ENCODE results near the gene DUSP5.

DUSP5 gene

DNA sequence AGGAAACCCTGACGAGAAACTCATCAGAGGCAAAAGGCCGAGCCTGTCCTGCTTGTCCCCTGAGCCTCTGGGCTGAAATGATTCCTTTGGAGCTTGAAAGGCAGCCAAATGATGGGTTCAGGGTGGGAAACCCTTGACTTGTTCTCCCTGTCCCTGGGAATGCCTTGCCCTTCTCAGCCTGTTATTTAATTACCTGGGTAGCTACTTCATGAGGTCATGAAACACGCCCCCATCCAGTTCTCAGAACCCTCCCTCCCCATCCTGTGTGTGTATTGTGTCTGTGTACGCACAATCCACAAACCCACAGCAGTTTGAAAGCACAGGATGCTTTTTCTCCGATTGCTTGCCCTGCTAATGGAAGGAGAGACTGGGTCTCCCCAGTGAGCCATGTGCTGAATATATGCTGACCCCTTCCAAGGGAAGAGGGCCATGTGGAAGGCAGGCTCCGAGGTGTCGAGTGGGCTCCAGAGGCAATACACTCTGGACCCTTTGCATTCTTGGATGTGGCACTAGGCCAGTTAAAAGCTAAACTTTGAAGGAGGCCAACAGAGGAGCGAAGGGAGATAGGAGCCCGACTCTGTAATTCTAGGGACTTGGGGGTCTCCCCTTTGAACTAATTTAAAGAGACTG, 10.6 kb downstream of the DUSP5 start:
- H3K27me3 ChIP-seq (replicated peaks; ENCODE audit: control insufficient read depth, insufficient read depth, low read length, poor library complexity, severe bottlenecking), result no peaks in the 10 kb centered on the region
- H3K9me3 ChIP-seq (ENCODE audit: control insufficient read depth, low read length), result no peaks in the 10 kb centered on the region
- no peak overlapping the region for H3K27ac ChIP-seq (ENCODE audit: insufficient read depth, low read length, poor library complexity, severe bottlenecking)
- no peak for DNase-seq
- peaks cover 17% of the 10 kb centered on the region for H3K4me1 ChIP-seq (ENCODE audit: control insufficient read depth, insufficient read depth, low read length, poor library complexity, severe bottlenecking)
- no peak overlapping the region for H3K4me3 ChIP-seq (ENCODE audit: insufficient read depth, low read depth, low read length, poor library complexity, severe bottlenecking)
- H3K36me3 ChIP-seq (ENCODE audit: control insufficient read depth, insufficient read depth, low read length), result peaks cover 53% of the 10 kb centered on the region

DNA sequence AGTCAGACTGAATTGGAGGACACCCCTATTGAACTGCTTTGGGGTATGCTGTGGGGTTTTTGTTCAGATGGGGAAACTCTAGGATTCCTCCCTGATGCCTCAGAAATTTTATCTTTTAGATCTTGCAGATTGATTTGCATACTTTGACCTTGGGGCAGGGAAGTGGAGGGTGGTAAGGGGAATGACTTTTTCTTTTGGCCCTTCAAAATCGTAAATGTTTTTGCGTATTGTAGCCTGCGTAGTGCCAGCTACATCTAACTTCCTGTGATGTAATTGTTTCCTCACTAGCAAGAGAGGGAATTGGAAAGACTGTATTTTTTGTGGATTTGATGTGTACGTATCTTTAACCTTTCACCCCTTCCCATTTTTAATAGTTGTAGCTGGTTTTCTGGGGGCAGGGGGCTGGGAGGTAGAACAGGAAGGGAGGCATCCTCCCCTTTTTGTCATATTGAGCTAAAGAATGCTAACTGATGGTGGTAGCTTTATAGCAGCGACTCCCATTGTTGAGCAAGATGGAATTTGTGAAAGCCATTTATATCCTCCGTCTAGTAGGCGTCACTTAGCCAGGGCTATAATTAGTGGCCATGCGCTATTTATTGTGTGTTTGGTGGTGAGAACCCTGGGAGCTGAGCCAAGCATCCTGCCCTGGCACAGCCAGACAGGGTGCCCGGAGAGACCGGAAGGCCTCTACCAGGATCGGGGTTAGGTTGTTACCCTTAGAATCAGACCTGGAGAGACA, 11.3 kb downstream of the DUSP5 start:
- no peak overlapping the region for H3K4me3 ChIP-seq (ENCODE audit: insufficient read depth, low read depth, low read length, poor library complexity, severe bottlenecking)
- H3K27ac ChIP-seq (ENCODE audit: insufficient read depth, low read length, poor library complexity, severe bottlenecking), result no peak overlapping the region
- no peaks in the 10 kb centered on the region for H3K9me3 ChIP-seq (ENCODE audit: control insufficient read depth, low read length)
- H3K27me3 ChIP-seq (replicated peaks; ENCODE audit: control insufficient read depth, insufficient read depth, low read length, poor library complexity, severe bottlenecking), result no peaks in the 10 kb centered on the region
- H3K36me3 ChIP-seq (ENCODE audit: control insufficient read depth, insufficient read depth, low read length), result peaks cover 53% of the 10 kb centered on the region
- DNase-seq, result no peak
- peaks cover 11% of the 10 kb centered on the region for H3K4me1 ChIP-seq (ENCODE audit: control insufficient read depth, insufficient read depth, low read length, poor library complexity, severe bottlenecking)

DNA sequence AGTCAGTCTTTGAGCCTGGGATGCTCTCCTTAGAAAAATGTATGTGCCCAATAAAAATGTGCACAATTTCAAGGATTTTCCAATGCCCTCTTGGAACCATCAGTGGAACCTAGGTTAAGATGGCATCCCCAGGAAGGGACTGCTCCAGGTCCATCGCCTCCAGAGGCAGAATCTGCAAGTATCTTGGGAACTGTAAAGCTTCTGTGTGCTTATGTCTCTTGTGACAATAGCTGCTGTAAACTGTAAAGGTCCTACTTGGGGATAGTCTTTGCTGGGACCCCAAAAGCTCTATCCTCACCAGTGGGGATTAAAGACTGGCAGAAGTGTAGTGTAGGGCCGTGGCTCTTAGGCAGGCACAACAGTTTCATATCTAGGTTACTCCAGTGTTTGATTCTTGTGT, 11.9 kb downstream of the DUSP5 start:
- H3K4me1 ChIP-seq (ENCODE audit: control insufficient read depth, insufficient read depth, low read length, poor library complexity, severe bottlenecking), result peaks cover 6% of the 10 kb centered on the region
- no peaks in the 10 kb centered on the region for H3K27me3 ChIP-seq (replicated peaks; ENCODE audit: control insufficient read depth, insufficient read depth, low read length, poor library complexity, severe bottlenecking)
- peaks cover 53% of the 10 kb centered on the region for H3K36me3 ChIP-seq (ENCODE audit: control insufficient read depth, insufficient read depth, low read length)
- H3K9me3 ChIP-seq (ENCODE audit: control insufficient read depth, low read length), result no peaks in the 10 kb centered on the region
- no peak for DNase-seq
- no peak overlapping the region for H3K4me3 ChIP-seq (ENCODE audit: insufficient read depth, low read depth, low read length, poor library complexity, severe bottlenecking)
- H3K27ac ChIP-seq (ENCODE audit: insufficient read depth, low read length, poor library complexity, severe bottlenecking), result no peak overlapping the region

DNA sequence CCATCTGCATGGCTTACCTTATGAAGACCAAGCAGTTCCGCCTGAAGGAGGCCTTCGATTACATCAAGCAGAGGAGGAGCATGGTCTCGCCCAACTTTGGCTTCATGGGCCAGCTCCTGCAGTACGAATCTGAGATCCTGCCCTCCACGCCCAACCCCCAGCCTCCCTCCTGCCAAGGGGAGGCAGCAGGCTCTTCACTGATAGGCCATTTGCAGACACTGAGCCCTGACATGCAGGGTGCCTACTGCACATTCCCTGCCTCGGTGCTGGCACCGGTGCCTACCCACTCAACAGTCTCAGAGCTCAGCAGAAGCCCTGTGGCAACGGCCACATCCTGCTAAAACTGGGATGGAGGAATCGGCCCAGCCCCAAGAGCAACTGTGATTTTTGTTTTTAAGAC, 12.4 kb downstream of the DUSP5 start:
- H3K4me1 ChIP-seq (ENCODE audit: control insufficient read depth, insufficient read depth, low read length, poor library complexity, severe bottlenecking), result peaks cover 1% of the 10 kb centered on the region
- peaks cover 53% of the 10 kb centered on the region for H3K36me3 ChIP-seq (ENCODE audit: control insufficient read depth, insufficient read depth, low read length)
- H3K9me3 ChIP-seq (ENCODE audit: control insufficient read depth, low read length), result no peaks in the 10 kb centered on the region
- H3K4me3 ChIP-seq (ENCODE audit: insufficient read depth, low read depth, low read length, poor library complexity, severe bottlenecking), result no peak overlapping the region
- no peak overlapping the region for H3K27ac ChIP-seq (ENCODE audit: insufficient read depth, low read length, poor library complexity, severe bottlenecking)
- DNase-seq, result no peak
- H3K27me3 ChIP-seq (replicated peaks; ENCODE audit: control insufficient read depth, insufficient read depth, low read length, poor library complexity, severe bottlenecking), result no peaks in the 10 kb centered on the region

DNA sequence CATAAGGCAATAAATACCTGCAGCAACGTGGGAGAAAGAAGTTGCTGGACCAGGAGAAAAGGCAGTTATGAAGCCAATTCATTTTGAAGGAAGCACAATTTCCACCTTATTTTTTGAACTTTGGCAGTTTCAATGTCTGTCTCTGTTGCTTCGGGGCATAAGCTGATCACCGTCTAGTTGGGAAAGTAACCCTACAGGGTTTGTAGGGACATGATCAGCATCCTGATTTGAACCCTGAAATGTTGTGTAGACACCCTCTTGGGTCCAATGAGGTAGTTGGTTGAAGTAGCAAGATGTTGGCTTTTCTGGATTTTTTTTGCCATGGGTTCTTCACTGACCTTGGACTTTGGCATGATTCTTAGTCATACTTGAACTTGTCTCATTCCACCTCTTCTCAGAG, 13.0 kb downstream of the DUSP5 start:
- no peak overlapping the region for H3K4me3 ChIP-seq (ENCODE audit: insufficient read depth, low read depth, low read length, poor library complexity, severe bottlenecking)
- H3K27ac ChIP-seq (ENCODE audit: insufficient read depth, low read length, poor library complexity, severe bottlenecking), result no peak overlapping the region
- H3K9me3 ChIP-seq (ENCODE audit: control insufficient read depth, low read length), result no peaks in the 10 kb centered on the region
- H3K4me1 ChIP-seq (ENCODE audit: control insufficient read depth, insufficient read depth, low read length, poor library complexity, severe bottlenecking), result no peaks in the 10 kb centered on the region
- no peaks in the 10 kb centered on the region for H3K27me3 ChIP-seq (replicated peaks; ENCODE audit: control insufficient read depth, insufficient read depth, low read length, poor library complexity, severe bottlenecking)
- peaks cover 53% of the 10 kb centered on the region for H3K36me3 ChIP-seq (ENCODE audit: control insufficient read depth, insufficient read depth, low read length)
- no peak for DNase-seq

DNA sequence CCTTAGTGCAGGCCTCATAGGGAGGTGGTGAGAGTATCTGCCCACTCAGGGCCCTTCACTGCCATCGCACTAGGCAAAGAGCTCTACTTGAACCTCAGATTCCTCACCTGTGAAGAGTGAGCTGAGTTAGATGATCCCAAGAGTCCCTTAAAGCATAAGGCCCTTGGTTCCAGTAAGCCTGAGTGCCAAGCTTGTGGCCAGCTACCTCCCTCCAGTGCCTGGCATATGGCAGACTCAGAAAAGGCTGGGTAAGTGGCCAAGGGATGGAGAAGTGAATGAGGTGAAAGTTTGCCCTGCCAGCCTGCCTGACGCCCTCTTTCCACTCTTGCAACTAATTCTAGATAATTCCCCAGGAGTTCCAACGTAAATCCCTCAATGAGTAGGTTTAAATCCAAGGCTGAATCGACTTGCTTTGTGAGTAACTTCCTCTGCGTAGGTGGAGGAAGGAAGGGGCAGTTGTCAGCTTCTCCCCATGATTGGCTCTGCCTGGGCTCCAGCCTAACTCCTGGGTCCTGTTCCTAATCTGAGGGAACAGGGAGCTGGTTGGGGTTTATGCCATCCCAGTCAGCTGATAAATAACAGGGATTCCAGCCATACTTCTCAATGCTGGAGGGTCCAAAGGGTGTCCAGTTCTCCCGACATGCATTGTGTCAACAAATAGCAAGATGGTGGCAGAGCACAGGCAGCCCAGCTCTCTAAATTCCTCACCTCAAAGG, 14.2 kb downstream of the DUSP5 start:
- no peak for DNase-seq
- Histone ChIP-seq H3K36me3 (ENCODE audit: control insufficient read depth, insufficient read depth, low read length) (peaks cover 57% of the 10 kb centered on the region), H3K27me3 (replicated peaks; ENCODE audit: control insufficient read depth, insufficient read depth, low read length, poor library complexity, severe bottlenecking) (no peaks in the 10 kb centered on the region), H3K4me3 (ENCODE audit: insufficient read depth, low read depth, low read length, poor library complexity, severe bottlenecking) (no peak overlapping the region), H3K4me1 (ENCODE audit: control insufficient read depth, insufficient read depth, low read length, poor library complexity, severe bottlenecking) (no peaks in the 10 kb centered on the region), H3K27ac (ENCODE audit: insufficient read depth, low read length, poor library complexity, severe bottlenecking) (no peak overlapping the region), H3K9me3 (ENCODE audit: control insufficient read depth, low read length) (no peaks in the 10 kb centered on the region)

DNA sequence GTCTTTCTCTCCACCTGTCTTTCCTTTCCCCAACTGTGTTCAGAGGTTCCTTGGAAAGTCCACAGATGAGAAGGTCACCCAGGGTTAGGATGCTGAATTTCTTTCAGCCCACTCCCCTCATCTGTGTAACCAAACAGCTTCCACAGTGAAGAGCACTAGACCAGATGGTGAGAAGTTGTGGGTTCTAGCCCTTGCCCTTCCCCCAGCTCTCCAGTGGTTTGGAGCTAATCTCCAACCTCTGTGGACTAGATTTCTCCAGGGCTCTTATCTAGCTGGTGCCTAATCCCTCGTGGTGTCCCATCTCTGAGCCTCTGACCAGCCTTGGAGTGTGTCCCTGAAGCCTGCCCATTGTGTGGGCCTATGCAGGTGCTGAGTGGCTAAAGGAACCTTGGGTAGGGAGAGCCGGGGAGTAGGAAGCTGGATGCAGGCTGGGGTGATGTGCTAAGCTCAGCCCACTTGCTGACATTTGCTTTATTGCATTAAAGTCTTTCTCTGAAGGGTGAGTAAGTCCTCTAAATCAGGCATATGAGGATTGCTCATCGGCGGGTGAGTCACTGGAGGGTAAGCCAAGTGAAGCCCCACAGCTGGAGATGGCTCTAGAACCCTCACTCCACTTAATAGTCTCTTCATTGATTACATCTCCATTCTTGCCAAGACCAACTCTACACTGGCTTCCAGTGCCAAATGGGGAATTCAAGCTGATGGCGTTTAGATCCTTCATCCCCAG, 14.9 kb downstream of the DUSP5 start:
- DNase-seq, result no peak
- Histone ChIP-seq H3K4me1 (ENCODE audit: control insufficient read depth, insufficient read depth, low read length, poor library complexity, severe bottlenecking) (no peaks in the 10 kb centered on the region), H3K36me3 (ENCODE audit: control insufficient read depth, insufficient read depth, low read length) (peaks cover 51% of the 10 kb centered on the region), H3K9me3 (ENCODE audit: control insufficient read depth, low read length) (no peaks in the 10 kb centered on the region), H3K27me3 (replicated peaks; ENCODE audit: control insufficient read depth, insufficient read depth, low read length, poor library complexity, severe bottlenecking) (no peaks in the 10 kb centered on the region), H3K27ac (ENCODE audit: insufficient read depth, low read length, poor library complexity, severe bottlenecking) (no peak overlapping the region), H3K4me3 (ENCODE audit: insufficient read depth, low read depth, low read length, poor library complexity, severe bottlenecking) (no peak overlapping the region)

DNA sequence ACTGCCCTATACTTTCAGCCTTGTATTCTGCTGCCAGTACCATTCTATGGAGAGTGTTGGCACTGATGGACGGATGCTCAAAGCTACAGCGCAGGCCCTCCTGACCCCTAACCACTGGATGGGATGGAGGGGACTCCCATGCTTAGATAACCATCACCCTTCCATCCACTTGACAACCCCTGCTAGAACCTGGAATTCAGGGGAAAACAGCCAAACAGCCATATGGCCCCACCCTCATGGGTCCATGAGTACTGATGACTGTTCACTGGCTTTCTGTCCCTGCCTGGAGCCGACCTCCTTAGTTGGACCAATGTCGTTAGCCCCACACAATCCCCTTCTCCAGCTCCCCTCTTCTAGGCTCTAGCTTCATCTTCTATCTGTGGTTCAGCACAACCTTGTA, 16.2 kb downstream of the DUSP5 start:
- Histone ChIP-seq H3K9me3 (ENCODE audit: control insufficient read depth, low read length) (no peaks in the 10 kb centered on the region), H3K4me3 (ENCODE audit: insufficient read depth, low read depth, low read length, poor library complexity, severe bottlenecking) (no peak overlapping the region), H3K27me3 (replicated peaks; ENCODE audit: control insufficient read depth, insufficient read depth, low read length, poor library complexity, severe bottlenecking) (no peaks in the 10 kb centered on the region), H3K27ac (ENCODE audit: insufficient read depth, low read length, poor library complexity, severe bottlenecking) (no peak overlapping the region), H3K36me3 (ENCODE audit: control insufficient read depth, insufficient read depth, low read length) (peaks cover 39% of the 10 kb centered on the region), H3K4me1 (ENCODE audit: control insufficient read depth, insufficient read depth, low read length, poor library complexity, severe bottlenecking) (no peaks in the 10 kb centered on the region)
- DNase-seq, result no peak

DNA sequence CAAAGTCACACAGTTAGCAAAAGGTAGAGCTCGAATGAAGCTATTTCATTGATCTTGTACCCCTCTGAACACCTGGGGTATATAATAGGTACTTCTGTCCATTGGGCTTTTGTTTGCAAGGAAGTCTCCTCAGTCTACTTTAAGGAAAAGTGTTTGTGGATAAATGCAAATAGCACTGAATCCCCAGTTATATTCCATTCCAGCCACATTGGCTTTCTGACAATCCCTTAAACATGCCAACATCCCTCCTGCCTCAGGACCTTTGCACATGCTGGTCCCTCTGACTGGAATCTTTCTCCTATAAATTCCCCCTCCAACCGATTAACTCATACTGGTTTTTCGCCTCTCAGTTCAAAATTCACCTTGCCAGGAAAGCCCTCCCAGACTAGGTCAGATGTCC, 17.1 kb downstream of the DUSP5 start:
- Histone ChIP-seq H3K4me3 (ENCODE audit: insufficient read depth, low read depth, low read length, poor library complexity, severe bottlenecking) (no peak overlapping the region), H3K36me3 (ENCODE audit: control insufficient read depth, insufficient read depth, low read length) (peaks cover 30% of the 10 kb centered on the region), H3K27me3 (replicated peaks; ENCODE audit: control insufficient read depth, insufficient read depth, low read length, poor library complexity, severe bottlenecking) (no peaks in the 10 kb centered on the region), H3K4me1 (ENCODE audit: control insufficient read depth, insufficient read depth, low read length, poor library complexity, severe bottlenecking) (no peaks in the 10 kb centered on the region), H3K27ac (ENCODE audit: insufficient read depth, low read length, poor library complexity, severe bottlenecking) (no peak overlapping the region), H3K9me3 (ENCODE audit: control insufficient read depth, low read length) (no peaks in the 10 kb centered on the region)
- DNase-seq, result no peak

Data from effector memory CD4-positive, alpha-beta T cell (primary cell).